Ishikawa (cell line): ENCODE results near the gene XDH.

Experiments used
- CEBPB ChIP-seq: IDR thresholded peaks from 2 replicates; pipeline ENCODE4 v1.6.1; 2012
- CREB1 ChIP-seq: IDR thresholded peaks from 2 replicates; pipeline ENCODE4 v1.6.1; 2012; ENCODE audit warnings: low read depth
- EGR1 ChIP-seq: IDR thresholded peaks from 2 replicates; pipeline ENCODE4 v1.6.1; 2012
- EP300 ChIP-seq: IDR thresholded peaks from 2 replicates; pipeline ENCODE4 v1.6.1; 2012; ENCODE audit warnings: borderline replicate concordance
- FOXM1 ChIP-seq: IDR thresholded peaks from 2 replicates; pipeline ENCODE4 v1.6.1; 2012; ENCODE audit warnings: low read depth, borderline replicate concordance
- MAX ChIP-seq: IDR thresholded peaks from 2 replicates; pipeline ENCODE4 v1.6.1; 2012
- NFIC ChIP-seq: IDR thresholded peaks from 2 replicates; pipeline ENCODE4 v1.6.1; 2012
- RAD21 ChIP-seq: IDR thresholded peaks from 2 replicates; pipeline ENCODE4 v1.6.1; 2012; ENCODE audit warnings: low read depth
- REST ChIP-seq: IDR thresholded peaks from 2 replicates; pipeline ENCODE4 v1.6.1; 2012; ENCODE audit warnings: low read depth, mild to moderate bottlenecking
- TAF1 ChIP-seq: IDR thresholded peaks from 2 replicates; pipeline ENCODE4 v1.6.1; 2012; ENCODE audit warnings: low read depth, mild to moderate bottlenecking
- TCF12 ChIP-seq: IDR thresholded peaks from 2 replicates; pipeline ENCODE4 v1.6.1; 2012; ENCODE audit warnings: low read depth
- TEAD4 ChIP-seq: IDR thresholded peaks from 2 replicates; pipeline ENCODE4 v1.6.1; 2012
- USF1 ChIP-seq: IDR thresholded peaks from 2 replicates; pipeline ENCODE4 v1.6.1; 2012
- YY1 ChIP-seq: IDR thresholded peaks from 2 replicates; pipeline ENCODE4 v1.6.1; 2012; ENCODE audit warnings: low read depth
- ZBTB7A ChIP-seq: IDR thresholded peaks from 2 replicates; pipeline ENCODE4 v1.6.1; 2012; ENCODE audit warnings: low read depth

The XDH gene

GRCh38 chr2:31363956-31364750, 50.4 kb downstream of the XDH start:
- TF ChIP-seq CEBPB (no peak), TAF1 (no peak), YY1 (no peak), NFIC (no peak), EP300 (no peak), MAX (no peak), TCF12 (no peak), CREB1 (no peak)

- TF ChIP-seq RAD21, result no peak
- no peak for TF ChIP-seq TCF12
- no peak for TF ChIP-seq YY1
- TF ChIP-seq USF1, result no peak
- TF ChIP-seq ZBTB7A, result no peak
- TF ChIP-seq TEAD4, result no peak
- no peak for TF ChIP-seq NFIC
- TF ChIP-seq REST, result no peak
- TF ChIP-seq CEBPB, result no peak
- no peak for TF ChIP-seq MAX
- no peak for TF ChIP-seq EP300
- no peak for TF ChIP-seq EGR1
- no peak for TF ChIP-seq TAF1
These were observed 52.0 kb downstream of the XDH start for GRCh38 chr2:31362581-31362980.

GRCh38 chr2:31359229-31359628, 55.3 kb downstream of the XDH start:
- no peak for TF ChIP-seq TCF12
- TF ChIP-seq FOXM1, result no peak
- no peak for TF ChIP-seq RAD21
- TF ChIP-seq YY1, result no peak
- no peak for TF ChIP-seq ZBTB7A
- TF ChIP-seq NFIC, result no peak
- TF ChIP-seq CREB1, result no peak
- no peak for TF ChIP-seq EGR1
- TF ChIP-seq TEAD4, result no peak
- TF ChIP-seq EP300, result no peak
- no peak for TF ChIP-seq CEBPB
- no peak for TF ChIP-seq TAF1
- no peak for TF ChIP-seq REST
- no peak for TF ChIP-seq USF1
- TF ChIP-seq MAX, result no peak

- TF ChIP-seq REST (no peak), TCF12 (no peak), TEAD4 (no peak), ZBTB7A (no peak), TAF1 (no peak), RAD21 (no peak), EGR1 (no peak), MAX (no peak), YY1 (no peak), NFIC (no peak), USF1 (no peak), EP300 (no peak), CREB1 (no peak), FOXM1 (no peak), CEBPB (no peak)
These were observed 59.7 kb downstream of the XDH start for GRCh38 chr2:31354837-31355236.
